Activated CD4-positive, alpha-beta T cell treated with anti-CD3 and anti-CD28 coated beads, Interleukin-2, amount 10 ng/mL, durations not matched to agents 7 days and 5 days (primary cell): ENCODE data around the gene NPAS3. TPM values are rescaled to one million over a fixed set of nuclear protein-coding genes. Genes with fewer than 3 reads are reported as not detected.

Source experiments
- CTCF ChIA-PET: fragments of 350-600 bp; sonication (Branson Sonifier 250); formaldehyde crosslinking; loops from one replicate; lab custom pipeline; 2021; ENCODE audit warnings: antibody characterized with exemption; lab: Charles Lee
- POLR2A ChIA-PET: fragments of 350-600 bp; sonication (Branson Sonifier 250); formaldehyde crosslinking; loops from one replicate; lab custom pipeline; 2021; ENCODE audit warnings: antibody characterized with exemption; lab: Charles Lee
- DNase-seq: peaks from one replicate; pipeline ENCODE4 v3.0.0-alpha.2; 2020
- H3K27ac Mint-ChIP-seq: one replicate; pipeline ENCODE4 v1.8.0; 2021; ENCODE audit warnings: mild to moderate bottlenecking, moderate library complexity, mixed read lengths
- H3K27me3 Mint-ChIP-seq: one replicate; pipeline ENCODE4 v1.8.0; 2021; ENCODE audit warnings: mixed read lengths
- H3K36me3 Mint-ChIP-seq: one replicate; pipeline ENCODE4 v1.8.0; 2021; ENCODE audit warnings: low read depth, mixed read lengths
- H3K4me1 Mint-ChIP-seq: one replicate; pipeline ENCODE4 v1.8.0; 2021; ENCODE audit warnings: mixed read lengths
- H3K4me3 Mint-ChIP-seq: one replicate; pipeline ENCODE4 v1.8.0; 2021; ENCODE audit warnings: mild to moderate bottlenecking, moderate library complexity, mixed read lengths
- H3K9me3 Mint-ChIP-seq: one replicate; pipeline ENCODE4 v1.8.0; 2021; ENCODE audit warnings: mixed read lengths
- total RNA-seq, 2 experiments: library from RNA; stranded (reverse); gene quantifications; one replicate each; pipeline ENCODE4 v1.2.3, GENCODE V29; 2021

The NPAS3 gene
- total RNA-seq, 2 experiments from 2014 or later, result not detected

DNA sequence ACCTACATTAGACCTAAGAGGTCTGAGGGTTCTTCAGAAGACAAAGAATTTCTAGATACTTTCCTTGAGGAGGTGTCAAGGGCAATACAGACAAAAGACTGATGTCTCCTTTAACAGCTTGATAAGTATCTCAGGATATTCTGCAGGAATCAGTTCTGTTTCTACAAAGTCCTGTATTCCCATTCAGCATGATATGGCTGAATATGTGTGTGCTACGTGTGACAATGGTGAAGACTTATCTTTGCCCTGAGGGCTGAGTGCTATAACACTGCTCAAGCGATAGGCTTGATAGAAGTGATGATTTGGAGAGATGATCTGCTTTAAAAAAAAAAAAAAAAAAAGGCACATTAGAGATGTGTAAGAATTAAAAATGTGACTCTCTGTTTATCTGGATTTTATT is 582.5 kb downstream of the NPAS3 start:
- Mint-ChIP-seq H3K27ac (no peak overlapping the region), H3K4me3 (no peak overlapping the region), H3K36me3 (no peaks in the 10 kb centered on the region), H3K4me1 (no peaks in the 10 kb centered on the region), H3K9me3 (no peaks in the 10 kb centered on the region), H3K27me3 (no peaks in the 10 kb centered on the region)
- DNase-seq, result no peak
- ChIA-PET CTCF (no interaction called here), POLR2A (no interaction called here)

DNA sequence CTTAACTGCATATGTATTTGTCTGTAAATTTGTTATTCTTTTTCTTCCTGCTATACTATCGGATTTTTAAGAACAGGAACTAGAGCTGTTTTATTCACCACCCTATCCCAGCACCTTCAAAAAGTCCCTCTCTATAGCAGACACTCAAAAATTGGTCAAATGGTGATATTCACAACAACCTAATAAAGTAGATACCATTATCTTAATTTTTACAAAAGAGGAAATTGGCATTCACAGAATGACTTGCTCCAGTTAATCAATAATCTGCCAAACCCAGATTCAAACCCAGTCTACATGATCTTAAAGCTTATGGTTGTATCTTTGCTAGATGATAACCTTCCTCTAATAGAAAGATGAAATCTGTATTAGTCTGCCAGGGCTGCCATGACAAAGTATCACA is 585.6 kb downstream of the NPAS3 start:
- H3K9me3 Mint-ChIP-seq, result no peaks in the 10 kb centered on the region
- H3K4me1 Mint-ChIP-seq, result no peaks in the 10 kb centered on the region
- no peak for DNase-seq
- H3K36me3 Mint-ChIP-seq, result no peaks in the 10 kb centered on the region
- ChIA-PET POLR2A (no interaction called here), CTCF (no interaction called here)
- H3K27me3 Mint-ChIP-seq, result no peaks in the 10 kb centered on the region
- no peak overlapping the region for H3K4me3 Mint-ChIP-seq
- H3K27ac Mint-ChIP-seq, result no peak overlapping the region

DNA sequence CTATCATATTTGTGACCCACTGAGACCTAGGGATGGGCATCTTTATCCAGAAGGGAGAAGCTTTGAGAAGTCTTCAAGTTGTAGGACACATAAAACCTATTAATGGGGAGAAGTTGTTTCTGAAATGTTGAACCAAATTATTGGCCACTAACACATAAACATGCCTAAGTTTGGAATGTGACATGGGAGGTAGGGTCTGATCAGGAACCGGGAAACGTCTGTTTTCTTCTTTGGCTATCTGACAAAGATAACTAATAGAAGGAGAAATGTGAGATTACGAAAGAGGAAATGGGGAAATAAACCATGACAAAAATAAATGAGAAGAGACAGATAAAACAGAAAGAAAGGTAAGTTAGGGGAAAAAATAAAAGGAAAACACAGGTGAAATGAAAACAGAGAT is 586.9 kb downstream of the NPAS3 start:
- no peaks in the 10 kb centered on the region for H3K9me3 Mint-ChIP-seq
- CTCF ChIA-PET, result no interaction called here
- no peaks in the 10 kb centered on the region for H3K4me1 Mint-ChIP-seq
- no peak for DNase-seq
- no peak overlapping the region for H3K4me3 Mint-ChIP-seq
- H3K27ac Mint-ChIP-seq, result no peak overlapping the region
- no peaks in the 10 kb centered on the region for H3K36me3 Mint-ChIP-seq
- POLR2A ChIA-PET, result no interaction called here
- no peaks in the 10 kb centered on the region for H3K27me3 Mint-ChIP-seq

DNA sequence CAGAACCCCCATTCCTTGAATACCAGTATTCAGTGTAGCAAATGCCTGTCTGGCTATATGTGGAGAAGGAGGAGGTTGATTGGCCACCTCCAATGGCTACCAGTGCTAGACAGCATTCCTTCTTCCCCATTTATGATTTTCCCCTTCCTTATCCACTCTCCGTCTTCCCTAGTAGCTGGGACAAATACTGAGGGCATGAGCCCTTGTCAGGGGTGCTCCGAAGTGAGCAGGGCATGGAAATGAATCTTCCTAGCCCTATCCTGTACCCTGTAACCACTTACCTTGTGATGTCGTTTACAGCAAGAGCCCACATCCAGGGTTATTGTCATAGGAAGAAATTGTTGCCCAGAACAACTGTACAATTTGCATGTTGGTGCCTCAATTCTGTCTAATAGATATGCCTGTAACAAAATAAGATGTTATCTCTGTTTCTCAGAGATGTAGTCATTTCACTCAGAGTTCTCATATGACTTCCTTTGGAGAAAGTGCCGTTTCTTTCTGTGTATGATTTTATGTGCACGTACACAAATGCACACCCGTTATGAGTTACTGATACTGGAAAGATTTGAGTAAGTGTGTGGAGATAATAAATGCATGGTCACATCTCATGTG is 588.5 kb downstream of the NPAS3 start:
- Mint-ChIP-seq H3K9me3 (no peaks in the 10 kb centered on the region), H3K36me3 (no peaks in the 10 kb centered on the region), H3K4me1 (no peaks in the 10 kb centered on the region), H3K4me3 (no peak overlapping the region), H3K27me3 (no peaks in the 10 kb centered on the region), H3K27ac (no peak overlapping the region)
- ChIA-PET POLR2A (no interaction called here), CTCF (interaction anchor here (1.2 kb wide), 1 partner anchor 10 kb away, joined by 3 read pairs; no protein-coding TSS in a partner anchor)
- DNase-seq, result no peak

DNA sequence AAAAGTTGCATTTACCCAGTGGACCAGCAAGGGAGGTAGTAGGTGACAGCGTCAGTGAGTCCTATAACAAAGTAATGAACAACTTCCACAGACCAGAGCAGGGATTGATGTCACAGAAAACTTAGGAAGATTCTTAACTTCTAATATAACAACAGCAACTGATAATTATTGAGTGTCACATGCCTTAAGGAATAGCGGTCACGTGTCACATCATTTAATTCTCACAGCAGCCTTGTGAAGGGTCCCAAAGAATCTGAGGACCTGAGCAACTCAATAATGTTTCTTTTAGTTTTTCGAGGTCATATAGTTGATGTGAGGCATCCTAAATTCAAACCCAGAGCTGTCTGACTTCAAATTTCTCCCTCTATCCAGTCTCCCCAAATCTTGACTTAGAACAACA is 590.0 kb downstream of the NPAS3 start:
- POLR2A ChIA-PET, result no interaction called here
- H3K4me1 Mint-ChIP-seq, result no peaks in the 10 kb centered on the region
- H3K4me3 Mint-ChIP-seq, result no peak overlapping the region
- CTCF ChIA-PET, result no interaction called here
- no peak overlapping the region for H3K27ac Mint-ChIP-seq
- no peaks in the 10 kb centered on the region for H3K36me3 Mint-ChIP-seq
- H3K27me3 Mint-ChIP-seq, result no peaks in the 10 kb centered on the region
- H3K9me3 Mint-ChIP-seq, result no peaks in the 10 kb centered on the region
- DNase-seq, result no peak

DNA sequence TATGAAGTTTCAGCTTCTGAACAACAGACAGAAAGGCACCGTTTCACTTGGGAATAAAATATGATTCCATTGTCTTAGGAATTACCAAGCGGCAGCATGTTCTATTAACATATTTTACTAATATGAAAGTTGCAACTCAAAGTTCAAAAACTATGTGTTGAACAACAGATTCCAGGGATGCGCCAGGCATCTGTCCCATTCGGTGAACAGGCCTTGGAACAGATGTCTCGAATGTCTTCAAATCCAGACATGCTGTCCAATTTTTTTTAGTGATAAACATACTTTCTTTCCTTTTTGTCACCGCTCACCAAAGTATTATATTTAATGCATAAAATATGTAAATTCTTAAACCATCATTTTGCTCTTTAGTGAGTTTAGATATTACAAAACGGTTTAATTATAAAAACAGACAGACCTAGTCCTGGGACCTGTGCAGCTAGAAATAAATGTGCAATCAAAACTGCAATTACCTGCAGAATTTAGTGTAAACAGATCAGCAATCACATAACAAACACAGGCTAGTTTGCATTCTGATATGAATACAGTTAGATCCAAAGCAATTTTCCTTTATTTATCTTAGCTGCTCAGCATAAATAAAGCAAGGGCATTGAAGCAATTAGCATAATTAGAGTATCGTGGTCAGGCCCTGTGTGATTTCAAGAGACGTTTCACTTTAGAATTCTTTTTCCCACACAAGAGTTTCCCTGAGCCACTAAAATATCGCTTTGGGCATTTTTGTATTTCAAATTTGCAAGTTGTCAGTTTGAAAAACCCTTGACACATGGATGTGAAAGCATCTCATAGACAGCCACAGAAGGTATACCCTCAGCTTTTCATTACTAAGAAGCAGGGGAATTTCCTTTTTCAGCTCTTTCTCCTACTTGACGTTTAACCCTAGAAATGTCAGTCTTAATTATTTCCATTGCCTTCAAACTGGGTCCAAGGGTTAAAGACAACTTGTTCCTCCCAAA is 591.4 kb downstream of the NPAS3 start:
- ChIA-PET CTCF (no interaction called here), POLR2A (no interaction called here)
- Mint-ChIP-seq H3K27ac (no peak overlapping the region), H3K4me1 (no peaks in the 10 kb centered on the region), H3K4me3 (no peak overlapping the region), H3K9me3 (no peaks in the 10 kb centered on the region), H3K36me3 (no peaks in the 10 kb centered on the region), H3K27me3 (no peaks in the 10 kb centered on the region)
- DNase-seq, result no peak

DNA sequence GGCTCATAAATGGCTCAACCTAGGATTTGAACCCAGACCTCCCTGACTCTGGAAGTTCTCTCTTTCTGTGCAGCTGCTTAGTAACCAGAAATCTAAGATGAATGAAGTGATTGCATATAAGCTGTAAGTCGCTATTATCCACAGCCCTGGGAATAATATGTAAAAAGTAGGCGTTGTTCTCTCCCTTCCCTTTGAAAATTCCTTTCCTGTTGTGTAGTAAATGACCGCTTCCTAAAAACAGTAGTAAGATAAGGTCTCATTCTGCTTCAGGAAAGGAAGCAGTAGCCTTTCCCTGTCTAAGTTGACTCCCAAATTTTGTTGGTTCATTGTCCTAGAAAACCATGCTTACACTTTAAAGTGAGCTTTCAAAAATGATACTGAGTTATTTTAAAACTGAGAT is 593.9 kb downstream of the NPAS3 start:
- ChIA-PET POLR2A (no interaction called here), CTCF (no interaction called here)
- Mint-ChIP-seq H3K27me3 (no peaks in the 10 kb centered on the region), H3K27ac (no peak overlapping the region), H3K4me3 (no peak overlapping the region), H3K9me3 (no peaks in the 10 kb centered on the region), H3K36me3 (no peaks in the 10 kb centered on the region), H3K4me1 (no peaks in the 10 kb centered on the region)
- DNase-seq, result no peak

DNA sequence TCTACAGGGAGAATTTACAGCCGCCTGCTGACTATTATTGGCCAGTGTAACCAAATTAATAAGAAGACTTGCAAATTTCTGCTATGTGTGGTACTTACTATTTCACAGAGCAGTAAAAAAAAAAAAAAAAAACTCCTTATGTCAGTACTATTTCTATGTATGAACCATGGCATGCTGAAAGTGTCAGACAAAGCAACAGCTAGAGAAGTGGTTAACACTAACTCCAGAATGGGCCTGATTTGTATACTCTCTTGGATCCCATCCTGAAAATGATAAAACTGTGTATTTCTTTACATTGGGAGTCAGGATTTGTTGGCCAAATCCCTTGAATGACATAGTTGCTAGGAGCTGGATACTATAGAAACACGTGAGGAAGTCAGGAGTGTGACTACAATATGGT is 595.4 kb downstream of the NPAS3 start:
- no peaks in the 10 kb centered on the region for H3K27me3 Mint-ChIP-seq
- CTCF ChIA-PET, result no interaction called here
- H3K4me1 Mint-ChIP-seq, result no peaks in the 10 kb centered on the region

DNA sequence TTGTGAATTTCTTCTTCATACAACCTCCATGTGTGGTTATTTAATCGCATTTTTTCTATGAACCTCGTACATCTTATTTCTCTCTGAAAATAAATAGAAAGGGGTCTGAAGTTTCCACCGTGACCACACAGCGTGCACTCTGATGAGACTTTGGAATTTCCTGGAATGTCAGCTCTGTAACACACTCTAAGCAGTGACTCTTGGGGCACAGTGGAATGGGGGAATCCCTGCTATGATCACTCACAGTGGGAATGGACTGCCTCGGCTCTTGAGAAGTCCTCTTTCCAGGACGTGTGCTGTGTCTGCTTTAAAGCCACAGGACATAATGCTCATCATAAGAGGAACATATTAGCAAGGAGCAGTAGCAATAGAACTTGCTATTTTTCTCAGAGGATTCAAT is 596.0 kb downstream of the NPAS3 start:
- H3K4me3 Mint-ChIP-seq, result no peak overlapping the region
- ChIA-PET POLR2A (no interaction called here), CTCF (no interaction called here)
- no peaks in the 10 kb centered on the region for H3K27me3 Mint-ChIP-seq
- no peaks in the 10 kb centered on the region for H3K4me1 Mint-ChIP-seq
- H3K9me3 Mint-ChIP-seq, result no peaks in the 10 kb centered on the region
- no peaks in the 10 kb centered on the region for H3K36me3 Mint-ChIP-seq
- DNase-seq, result no peak
- no peak overlapping the region for H3K27ac Mint-ChIP-seq

More for the DNA sequence above, 595.4 kb downstream of the NPAS3 start:
- DNase-seq, result no peak
- Mint-ChIP-seq H3K4me3 (no peak overlapping the region), H3K9me3 (no peaks in the 10 kb centered on the region), H3K36me3 (no peaks in the 10 kb centered on the region), H3K27ac (no peak overlapping the region)
- POLR2A ChIA-PET, result no interaction called here

DNA sequence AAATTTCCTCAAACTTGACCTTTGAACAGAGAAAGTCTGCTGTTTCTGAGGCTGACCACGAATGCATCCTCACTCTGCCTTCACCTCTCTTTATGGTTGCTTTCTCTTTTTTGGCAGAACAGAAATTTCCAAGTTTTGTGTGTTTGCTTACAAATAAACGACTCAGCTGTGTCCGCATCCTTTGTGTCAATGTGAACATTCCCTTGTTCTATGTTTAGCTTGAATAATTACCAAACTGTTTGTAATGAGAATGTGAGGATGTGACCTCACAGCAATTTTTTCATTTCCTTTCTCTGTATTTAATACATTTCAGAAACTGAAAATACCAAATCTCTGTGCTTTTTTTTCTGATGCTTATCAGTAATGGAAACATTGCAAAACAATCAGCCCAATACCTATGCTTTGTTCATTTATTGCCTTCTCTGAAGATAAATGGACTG is 601.3 kb downstream of the NPAS3 start:
- Mint-ChIP-seq H3K4me3 (no peak overlapping the region), H3K27me3 (no peaks in the 10 kb centered on the region), H3K36me3 (no peaks in the 10 kb centered on the region), H3K4me1 (no peaks in the 10 kb centered on the region), H3K27ac (no peak overlapping the region), H3K9me3 (no peaks in the 10 kb centered on the region)
- ChIA-PET POLR2A (no interaction called here), CTCF (no interaction called here)
- no peak for DNase-seq

DNA sequence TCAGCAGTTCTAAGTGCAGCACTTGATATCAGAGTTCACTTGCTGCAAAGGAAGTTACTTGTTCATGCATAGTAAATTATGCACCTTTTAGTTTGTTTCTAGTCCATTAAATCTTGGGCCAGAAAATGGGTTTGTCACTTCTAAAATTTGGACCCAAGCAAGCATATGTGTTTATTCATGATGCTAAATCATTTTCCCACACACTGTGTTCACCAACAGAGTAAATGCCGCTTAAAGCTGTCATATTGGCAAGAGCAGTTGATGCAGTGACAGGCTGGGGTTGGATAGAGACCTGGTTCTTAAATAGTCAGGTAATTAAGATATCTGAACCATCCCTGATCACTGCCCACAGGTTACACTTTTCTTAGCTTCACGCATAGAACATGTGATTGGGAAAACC is 602.5 kb downstream of the NPAS3 start:
- Mint-ChIP-seq H3K4me1 (no peaks in the 10 kb centered on the region), H3K27ac (no peak overlapping the region), H3K9me3 (no peaks in the 10 kb centered on the region), H3K36me3 (no peaks in the 10 kb centered on the region), H3K27me3 (no peaks in the 10 kb centered on the region), H3K4me3 (no peak overlapping the region)
- CTCF ChIA-PET, result no interaction called here
- no peak for DNase-seq
- POLR2A ChIA-PET, result no interaction called here

DNA sequence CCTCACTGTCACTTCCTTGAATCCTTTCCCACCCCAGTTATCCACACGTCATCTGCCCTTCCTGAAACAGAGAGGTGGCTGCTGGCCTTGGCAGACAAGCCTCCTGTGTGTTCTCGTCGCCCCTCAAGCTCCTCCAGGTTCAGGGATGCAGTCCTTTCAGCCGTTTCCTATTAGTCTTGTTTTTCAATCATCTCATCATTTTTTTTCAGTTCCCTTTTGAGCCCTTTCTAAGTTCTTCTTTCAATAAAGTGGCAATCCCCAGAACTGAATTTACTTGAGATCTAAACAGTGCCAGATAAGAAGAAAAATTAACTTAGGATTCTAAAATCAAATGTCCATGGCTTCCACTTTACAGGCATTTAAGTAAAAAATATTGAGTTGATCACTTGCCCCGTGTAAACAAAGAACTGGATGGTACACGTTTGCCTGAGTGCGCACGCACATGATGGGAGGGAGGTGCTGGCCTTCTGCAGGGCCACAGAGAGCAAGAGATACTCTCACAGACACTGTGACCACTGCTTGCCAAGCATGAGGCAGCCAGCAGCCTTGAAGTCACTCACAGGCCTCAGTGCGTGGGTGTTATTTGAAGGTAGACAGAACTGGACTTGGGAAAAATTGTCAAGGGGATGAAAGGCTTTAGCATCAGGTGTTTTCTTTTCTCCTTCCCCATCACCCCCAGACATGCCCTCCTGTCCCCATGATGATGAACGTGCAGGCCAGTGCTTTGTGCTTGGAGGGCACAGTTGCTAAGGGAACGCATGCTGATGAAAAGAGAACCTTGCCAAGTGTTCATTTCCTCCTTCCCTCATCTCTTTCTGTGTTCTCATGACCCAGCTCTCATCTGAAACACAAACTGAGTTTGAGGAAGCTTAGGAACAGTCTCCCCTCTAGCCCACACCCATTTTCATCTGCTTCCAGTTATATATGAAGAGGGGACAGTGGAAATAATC is 603.9 kb downstream of the NPAS3 start:
- CTCF ChIA-PET, result no interaction called here

DNA sequence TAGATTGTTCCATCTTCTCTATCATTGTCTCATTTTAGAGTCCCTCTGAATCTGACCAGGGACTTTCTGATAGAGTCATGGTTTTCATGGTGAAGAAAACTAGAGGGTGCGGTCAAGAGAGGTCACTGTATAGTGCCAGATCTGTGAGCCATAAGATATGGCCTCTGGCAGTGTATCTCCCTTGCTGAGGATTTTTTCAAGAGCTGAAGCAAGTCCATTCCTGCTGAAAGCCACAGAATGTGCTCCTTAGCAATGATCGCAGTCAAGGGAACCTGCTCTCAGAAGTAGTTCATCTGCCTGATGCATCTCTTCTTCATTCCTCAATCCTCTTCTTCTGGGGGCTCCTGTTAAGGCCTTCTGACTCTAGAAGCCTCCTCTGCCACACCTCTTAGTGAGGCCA is 607.0 kb downstream of the NPAS3 start:
- no peak overlapping the region for H3K27ac Mint-ChIP-seq
- H3K4me1 Mint-ChIP-seq, result no peaks in the 10 kb centered on the region
- peaks cover 1% of the 10 kb centered on the region for H3K27me3 Mint-ChIP-seq
- POLR2A ChIA-PET, result no interaction called here
- no peak overlapping the region for H3K4me3 Mint-ChIP-seq
- CTCF ChIA-PET, result no interaction called here
- no peak for DNase-seq
- no peaks in the 10 kb centered on the region for H3K9me3 Mint-ChIP-seq
- no peaks in the 10 kb centered on the region for H3K36me3 Mint-ChIP-seq

More for the DNA sequence above, 603.9 kb downstream of the NPAS3 start:
- POLR2A ChIA-PET, result no interaction called here
- no peaks in the 10 kb centered on the region for H3K36me3 Mint-ChIP-seq
- no peaks in the 10 kb centered on the region for H3K4me1 Mint-ChIP-seq
- peaks cover 1% of the 10 kb centered on the region for H3K27me3 Mint-ChIP-seq
- no peak overlapping the region for H3K27ac Mint-ChIP-seq
- DNase-seq, result no peak
- H3K4me3 Mint-ChIP-seq, result no peak overlapping the region
- H3K9me3 Mint-ChIP-seq, result no peaks in the 10 kb centered on the region
